Measurements from ENCODE around the gene GHRHR. TPM values are rescaled to one million over a fixed set of nuclear protein-coding genes. Genes with fewer than 3 reads are reported as not detected.

The GHRHR gene
- total RNA-seq, 3 donors from 2014 or later, result not detected

- H3K4me3 Mint-ChIP-seq, result no peak overlapping the region
- H3K27me3 Mint-ChIP-seq (ENCODE audit: low read depth), result peaks cover 19% of the 10 kb centered on the region
- H3K4me1 Mint-ChIP-seq (ENCODE audit: low read depth), result peaks cover 4% of the 10 kb centered on the region
- H3K9me3 Mint-ChIP-seq, result no peaks in the 10 kb centered on the region
- H3K36me3 Mint-ChIP-seq (ENCODE audit: insufficient read depth), result no peaks in the 10 kb centered on the region
- ATAC-seq (no peak), DNase-seq (no peak)
Measured at GRCh38 chr7:30979027-30979426, 15.3 kb downstream of the GHRHR start.

GRCh38 chr7:30980194-30980593, 16.4 kb downstream of the GHRHR start:
- ATAC-seq (no peak), DNase-seq (no peak)

GRCh38 chr7:30980751-30981150, 17.0 kb downstream of the GHRHR start:
- no peak for DNase-seq
- Mint-ChIP-seq H3K27me3 (ENCODE audit: low read depth) (peaks cover 22% of the 10 kb centered on the region), H3K4me3 (no peak overlapping the region), H3K9me3 (no peaks in the 10 kb centered on the region), H3K4me1 (ENCODE audit: low read depth) (peaks cover 4% of the 10 kb centered on the region), H3K36me3 (ENCODE audit: insufficient read depth) (no peaks in the 10 kb centered on the region)
- ATAC-seq, result no peak

More at GRCh38 chr7:30980194-30980593, 16.4 kb downstream of the GHRHR start:
- Mint-ChIP-seq H3K4me3 (no peak overlapping the region), H3K36me3 (ENCODE audit: insufficient read depth) (no peaks in the 10 kb centered on the region), H3K27me3 (ENCODE audit: low read depth) (peaks cover 20% of the 10 kb centered on the region), H3K9me3 (no peaks in the 10 kb centered on the region), H3K4me1 (ENCODE audit: low read depth) (peaks cover 4% of the 10 kb centered on the region)

GRCh38 chr7:30983042-30983913, 19.5 kb downstream of the GHRHR start:
- Mint-ChIP-seq H3K27me3 (ENCODE audit: low read depth) (peaks cover 35% of the 10 kb centered on the region), H3K9me3 (no peaks in the 10 kb centered on the region), H3K4me3 (no peak overlapping the region), H3K36me3 (ENCODE audit: insufficient read depth) (no peaks in the 10 kb centered on the region), H3K4me1 (ENCODE audit: low read depth) (peaks cover 5% of the 10 kb centered on the region)
- DNase-seq (peak; percentile 70), ATAC-seq (peak; percentile 81 to 84)

GRCh38 chr7:30983914-30984247, 20.1 kb downstream of the GHRHR start:
- Mint-ChIP-seq H3K36me3 (ENCODE audit: insufficient read depth) (no peaks in the 10 kb centered on the region), H3K4me3 (no peak overlapping the region), H3K4me1 (ENCODE audit: low read depth) (peaks cover 5% of the 10 kb centered on the region), H3K27me3 (ENCODE audit: low read depth) (peaks cover 34% of the 10 kb centered on the region), H3K9me3 (no peaks in the 10 kb centered on the region)
- DNase-seq (no peak), ATAC-seq (peak; percentile 8 to 23)

GRCh38 chr7:30984359-30985107, 20.8 kb downstream of the GHRHR start:
- DNase-seq (no peak), ATAC-seq (no peak)
- Mint-ChIP-seq H3K9me3 (no peaks in the 10 kb centered on the region), H3K4me1 (ENCODE audit: low read depth) (peaks cover 5% of the 10 kb centered on the region), H3K27me3 (ENCODE audit: low read depth) (peaks cover 31% of the 10 kb centered on the region), H3K4me3 (no peak overlapping the region), H3K36me3 (ENCODE audit: insufficient read depth) (no peaks in the 10 kb centered on the region)

- no peak overlapping the region for H3K4me3 Mint-ChIP-seq
- H3K27me3 Mint-ChIP-seq (ENCODE audit: low read depth), result peaks cover 32% of the 10 kb centered on the region
- no peak for DNase-seq
- peaks cover 5% of the 10 kb centered on the region for H3K4me1 Mint-ChIP-seq (ENCODE audit: low read depth)
- no peak for ATAC-seq
- H3K36me3 Mint-ChIP-seq (ENCODE audit: insufficient read depth), result no peaks in the 10 kb centered on the region
- H3K9me3 Mint-ChIP-seq, result no peaks in the 10 kb centered on the region
Measured at GRCh38 chr7:30985756-30986155, 22.0 kb downstream of the GHRHR start.

- H3K4me3 Mint-ChIP-seq, result no peak overlapping the region
- H3K36me3 Mint-ChIP-seq (ENCODE audit: insufficient read depth), result no peaks in the 10 kb centered on the region
- ATAC-seq, result no peak
Measured at GRCh38 chr7:30986331-30986730, 22.6 kb downstream of the GHRHR start.

GRCh38 chr7:30986738-30987137, 23.0 kb downstream of the GHRHR start:
- Mint-ChIP-seq H3K9me3 (no peaks in the 10 kb centered on the region), H3K27me3 (ENCODE audit: low read depth) (peaks cover 32% of the 10 kb centered on the region), H3K4me1 (ENCODE audit: low read depth) (peaks cover 5% of the 10 kb centered on the region), H3K4me3 (no peak overlapping the region), H3K36me3 (ENCODE audit: insufficient read depth) (no peaks in the 10 kb centered on the region)
- no peak for DNase-seq
- no peak for ATAC-seq

More at GRCh38 chr7:30986331-30986730, 22.6 kb downstream of the GHRHR start:
- peaks cover 5% of the 10 kb centered on the region for H3K4me1 Mint-ChIP-seq (ENCODE audit: low read depth)
- peaks cover 32% of the 10 kb centered on the region for H3K27me3 Mint-ChIP-seq (ENCODE audit: low read depth)
- DNase-seq, result no peak
- no peaks in the 10 kb centered on the region for H3K9me3 Mint-ChIP-seq

- Mint-ChIP-seq H3K4me3 (no peak overlapping the region), H3K27me3 (ENCODE audit: low read depth) (peaks cover 32% of the 10 kb centered on the region), H3K36me3 (ENCODE audit: insufficient read depth) (no peaks in the 10 kb centered on the region), H3K4me1 (ENCODE audit: low read depth) (peaks cover 5% of the 10 kb centered on the region), H3K9me3 (no peaks in the 10 kb centered on the region)
- ATAC-seq (no peak), DNase-seq (no peak)
Measured at GRCh38 chr7:30987178-30987577, 23.4 kb downstream of the GHRHR start.

- H3K4me1 Mint-ChIP-seq (ENCODE audit: low read depth), result peaks cover 5% of the 10 kb centered on the region
- no peak overlapping the region for H3K4me3 Mint-ChIP-seq
Measured at GRCh38 chr7:30987936-30988335, 24.2 kb downstream of the GHRHR start.

GRCh38 chr7:30988351-30989005, 24.7 kb downstream of the GHRHR start:
- Mint-ChIP-seq H3K27me3 (ENCODE audit: low read depth) (peaks cover 27% of the 10 kb centered on the region), H3K36me3 (ENCODE audit: insufficient read depth) (no peaks in the 10 kb centered on the region), H3K9me3 (no peaks in the 10 kb centered on the region), H3K4me3 (no peak overlapping the region), H3K4me1 (ENCODE audit: low read depth) (peaks cover 4% of the 10 kb centered on the region)
- ATAC-seq (no peak), DNase-seq (no peak)

More at GRCh38 chr7:30987936-30988335, 24.2 kb downstream of the GHRHR start:
- Mint-ChIP-seq H3K9me3 (no peaks in the 10 kb centered on the region), H3K36me3 (ENCODE audit: insufficient read depth) (no peaks in the 10 kb centered on the region), H3K27me3 (ENCODE audit: low read depth) (peaks cover 31% of the 10 kb centered on the region)
- no peak for ATAC-seq
- DNase-seq, result no peak

GRCh38 chr7:30989008-30989823, 25.5 kb downstream of the GHRHR start:
- Mint-ChIP-seq H3K9me3 (no peaks in the 10 kb centered on the region), H3K4me3 (no peak overlapping the region), H3K4me1 (ENCODE audit: low read depth) (peaks cover 1% of the 10 kb centered on the region), H3K36me3 (ENCODE audit: insufficient read depth) (no peaks in the 10 kb centered on the region), H3K27me3 (ENCODE audit: low read depth) (peaks cover 22% of the 10 kb centered on the region)
- DNase-seq, result no peak
- no peak for ATAC-seq
